D341Med (cell line): ENCODE measurements around the gene ASB2.

Experiments
- DNase-seq: peaks from one replicate; pipeline ENCODE4 v3.0.0; 2012; ENCODE audit warnings: low spot score

ASB2 gene

GRCh38 chr14:93929048-93929535, 47.3 kb downstream of the ASB2 start:
- no peak for DNase-seq

- DNase-seq, result no peak
These were observed 48.0 kb downstream of the ASB2 start for GRCh38 chr14:93928184-93929047.

- DNase-seq, result no peak
These were observed 48.6 kb downstream of the ASB2 start for GRCh38 chr14:93927800-93928145.

- DNase-seq, result no peak
These were observed 49.2 kb downstream of the ASB2 start, which contains the start of gene FAM181A for GRCh38 chr14:93926873-93927799. FAM181A (plus strand) TSS chr14:93927344; CDS start chr14:93928286, 942 bp downstream.

GRCh38 chr14:93926245-93926872, 50.0 kb downstream of the ASB2 start:
- DNase-seq, result no peak

GRCh38 chr14:93925374-93925895, 50.9 kb downstream of the ASB2 start:
- no peak for DNase-seq

GRCh38 chr14:93924592-93925355, 51.6 kb downstream of the ASB2 start:
- no peak for DNase-seq

GRCh38 chr14:93923626-93924025, 52.7 kb downstream of the ASB2 start:
- DNase-seq, result no peak

- no peak for DNase-seq
These were observed 55.2 kb downstream of the ASB2 start for GRCh38 chr14:93921001-93921806.

- DNase-seq, result no peak
These were observed 59.2 kb downstream of the ASB2 start for GRCh38 chr14:93917141-93917540.

GRCh38 chr14:93916498-93916897, 59.9 kb downstream of the ASB2 start:
- DNase-seq, result no peak

GRCh38 chr14:93915800-93916199, 60.6 kb downstream of the ASB2 start:
- DNase-seq, result no peak

- no peak for DNase-seq
These were observed 61.2 kb downstream of the ASB2 start for GRCh38 chr14:93915070-93915705.

- no peak for DNase-seq
These were observed 62.1 kb downstream of the ASB2 start for GRCh38 chr14:93914278-93914677.

GRCh38 chr14:93912782-93913181, 63.6 kb downstream of the ASB2 start:
- no peak for DNase-seq

- DNase-seq, result no peak
These were observed 64.3 kb downstream of the ASB2 start for GRCh38 chr14:93911975-93912615.

- no peak for DNase-seq
These were observed 66.8 kb downstream of the ASB2 start for GRCh38 chr14:93909429-93910128.
